Lower lobe of right lung (tissue), 2 donors: ENCODE measurements around the gene TEAD4. TPM values are rescaled to one million over a fixed set of nuclear protein-coding genes. Genes with fewer than 3 reads are reported as not detected.

Source experiments
- ATAC-seq, 2 donors: fragments of 200-7000 bp; cut with Tn5 transposase; one replicate each; pipeline ENCODE4 v1.9.1; 2020 to 2022; ENCODE audit warnings: mild to moderate bottlenecking in 2 of 2, moderate library complexity in 2 of 2
- DNase-seq: peaks from one replicate; pipeline ENCODE4 v3.0.0-alpha.2; 2020
- H3K27ac ChIP-seq: fragments of 200-600 bp; one replicate; pipeline ENCODE4 v1.8.0; 2022
- H3K27me3 ChIP-seq: fragments of 200-600 bp; one replicate; pipeline ENCODE4 v1.8.0; 2022; ENCODE audit warnings: low read depth
- H3K36me3 ChIP-seq: fragments of 200-600 bp; one replicate; pipeline ENCODE4 v1.8.0; 2022; ENCODE audit warnings: mild to moderate bottlenecking
- H3K4me1 ChIP-seq: fragments of 200-600 bp; one replicate; pipeline ENCODE4 v1.8.0; 2022
- H3K4me3 ChIP-seq: fragments of 200-600 bp; one replicate; pipeline ENCODE4 v1.8.0; 2022; ENCODE audit warnings: mild to moderate bottlenecking
- H3K9me3 ChIP-seq: fragments of 200-600 bp; one replicate; pipeline ENCODE4 v1.8.0; 2022
- CTCF ChIP-seq: fragments of 200-600 bp; IDR thresholded peaks from one replicate; pipeline ENCODE4 v1.8.0; 2022; ENCODE audit warnings: antibody characterized with exemption, mild to moderate bottlenecking
- intact Hi-C: fragments of 100-400 bp; cut with DNase I; formaldehyde crosslinking; loops from one replicate; pipeline ENCODE4 v1.11.0; 2022
- long read RNA-seq: library from polyadenylated mRNA; unstranded; transcript quantifications from one replicate; pipeline ENCODE4 v2.0.0, GENCODE V29; 2021
- total RNA-seq: library from RNA; stranded (reverse); fragmentation: NEBNext Ultra II Directional; extraction: Animal tissue kit (Norgen Biotek cat#: 25700); gene quantifications from one replicate; pipeline ENCODE4 v1.2.1, GENCODE V29; 2021
- donor health status: DM: no; HTN: yes; CAD: no; lungs with severe emphysema.

The TEAD4 gene
- total RNA-seq: 27.3 TPM
- long read RNA-seq, transcript TEAD4-202 (13 exons, 1,690 nt): major isoform, 13 of 31 reads
- long read RNA-seq, partial matches to known transcripts: 10 of 31 reads
- long read RNA-seq, other reads (novel, unspliced or antisense): 8 of 31 reads

- Histone ChIP-seq H3K9me3 (no peaks in the 10 kb centered on the region), H3K27me3 (peaks cover 3% of the 10 kb centered on the region), H3K4me3 (peak within 1 kb of the TSS; percentile 57), H3K36me3 (no peaks in the 10 kb centered on the region), H3K27ac (peak within 1 kb of the TSS; percentile 84), H3K4me1 (peaks cover 24% of the 10 kb centered on the region)
- ATAC-seq (peak; percentile 82 to 86), DNase-seq (peak; percentile 84)
- no peak for TF ChIP-seq CTCF
- intact Hi-C loops: no loop called here
Measured at GRCh38 chr12:2959192-2959504, at the start of gene TEAD4. TSS of gene TEAD4 (plus strand) at chr12:2959397.

GRCh38 chr12:2912216-2912575, 47.0 kb upstream of the TEAD4 start:
- TF ChIP-seq CTCF: no peak
- no peak overlapping the region for H3K4me3 ChIP-seq
- ATAC-seq: no peak
- no peaks in the 10 kb centered on the region for H3K4me1 ChIP-seq
- peaks cover 32% of the 10 kb centered on the region for H3K36me3 ChIP-seq
- H3K9me3 ChIP-seq: no peaks in the 10 kb centered on the region
- no peak overlapping the region for H3K27ac ChIP-seq
- DNase-seq: no peak
- H3K27me3 ChIP-seq: no peaks in the 10 kb centered on the region
- intact Hi-C loops: no loop called here

GRCh38 chr12:2919249-2919648, 39.9 kb upstream of the TEAD4 start:
- TF ChIP-seq CTCF: no peak
- Histone ChIP-seq H3K36me3 (peaks cover 46% of the 10 kb centered on the region), H3K27ac (no peak overlapping the region), H3K9me3 (no peaks in the 10 kb centered on the region), H3K4me3 (no peak overlapping the region), H3K4me1 (no peaks in the 10 kb centered on the region), H3K27me3 (no peaks in the 10 kb centered on the region)
- intact Hi-C loops: no loop called here
- DNase-seq (no peak), ATAC-seq (no peak)

- Histone ChIP-seq H3K27ac (no peak overlapping the region), H3K9me3 (no peaks in the 10 kb centered on the region), H3K36me3 (peaks cover 69% of the 10 kb centered on the region), H3K27me3 (no peaks in the 10 kb centered on the region), H3K4me1 (no peaks in the 10 kb centered on the region), H3K4me3 (no peak overlapping the region)
- no peak for DNase-seq
- ATAC-seq: no peak
- intact Hi-C loops: no loop called here
- TF ChIP-seq CTCF: no peak
Measured at GRCh38 chr12:2922329-2922728, 36.9 kb upstream of the TEAD4 start.

- ATAC-seq (no peak), DNase-seq (no peak)
- Histone ChIP-seq H3K9me3 (no peaks in the 10 kb centered on the region), H3K27me3 (no peaks in the 10 kb centered on the region), H3K4me3 (no peak overlapping the region), H3K36me3 (peaks cover 76% of the 10 kb centered on the region), H3K27ac (no peak overlapping the region), H3K4me1 (no peaks in the 10 kb centered on the region)
- intact Hi-C loops: no loop called here
- no peak for TF ChIP-seq CTCF
Measured at GRCh38 chr12:2923057-2923456, 36.1 kb upstream of the TEAD4 start.

- Histone ChIP-seq H3K9me3 (no peaks in the 10 kb centered on the region), H3K27me3 (no peaks in the 10 kb centered on the region), H3K27ac (no peak overlapping the region), H3K4me3 (no peak overlapping the region), H3K36me3 (peaks cover 84% of the 10 kb centered on the region), H3K4me1 (no peaks in the 10 kb centered on the region)
- intact Hi-C loops: no loop called here
- DNase-seq (no peak), ATAC-seq (no peak)
- TF ChIP-seq CTCF: no peak
Measured at GRCh38 chr12:2924019-2924418, 35.2 kb upstream of the TEAD4 start.
